ENCODE measurements around the gene FGF5. TPM values are rescaled to one million over a fixed set of nuclear protein-coding genes. Genes with fewer than 3 reads are reported as not detected.
A peak's percentile ranks its signal among the peaks of the same experiment; 100 is the strongest.
"Not testable (repeated sequence)": the region's sequence is repeated elsewhere in the genome, so short reads cannot be mapped to it uniquely, and the experiment has no call there.

FGF5 gene, protein sequence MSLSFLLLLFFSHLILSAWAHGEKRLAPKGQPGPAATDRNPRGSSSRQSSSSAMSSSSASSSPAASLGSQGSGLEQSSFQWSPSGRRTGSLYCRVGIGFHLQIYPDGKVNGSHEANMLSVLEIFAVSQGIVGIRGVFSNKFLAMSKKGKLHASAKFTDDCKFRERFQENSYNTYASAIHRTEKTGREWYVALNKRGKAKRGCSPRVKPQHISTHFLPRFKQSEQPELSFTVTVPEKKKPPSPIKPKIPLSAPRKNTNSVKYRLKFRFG
- polyA plus RNA-seq (ENCODE audit: insufficient read length in 4 of 4) = under 1 TPM in 3 of 4 donors, not detected in 1; 0.06 to 0.17 (median 0.16) TPM

DNA sequence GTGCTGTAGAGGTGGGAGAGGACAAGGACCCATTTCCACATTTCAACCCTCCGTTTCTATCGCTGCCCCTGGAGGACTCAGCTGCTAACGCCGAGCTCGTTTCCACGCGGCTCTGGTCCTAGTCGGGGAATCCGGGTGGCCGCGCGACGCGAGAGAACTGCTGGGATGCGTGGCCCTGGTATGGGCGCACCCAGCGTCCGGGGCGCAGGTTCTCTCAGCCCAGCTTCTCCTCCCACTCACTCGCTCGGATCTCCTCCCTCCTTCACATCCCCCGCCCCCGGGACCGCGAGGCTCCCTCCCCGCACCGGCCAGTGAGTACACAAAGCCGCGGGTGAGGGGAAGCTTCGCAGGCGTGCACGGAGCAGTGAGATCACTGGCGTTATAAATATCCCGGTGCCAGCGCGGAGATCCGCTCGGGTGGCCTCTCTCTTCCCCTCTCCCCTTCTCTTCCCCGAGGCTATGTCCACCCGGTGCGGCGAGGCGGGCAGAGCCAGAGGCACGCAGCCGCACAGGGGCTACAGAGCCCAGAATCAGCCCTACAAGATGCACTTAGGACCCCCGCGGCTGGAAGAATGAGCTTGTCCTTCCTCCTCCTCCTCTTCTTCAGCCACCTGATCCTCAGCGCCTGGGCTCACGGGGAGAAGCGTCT lies at the start of gene FGF5:
TSS of gene FGF5 (plus strand) at position 412 of the 649 bp plus-strand sequence. CDS start at position 573, 161 bp downstream.
- DNase-seq (ENCODE audit: low read depth in 4 of 4, low spot score in 3 of 4) = peak in 3 of 4 donors; percentile 28 to 46 (median 40)

DNA sequence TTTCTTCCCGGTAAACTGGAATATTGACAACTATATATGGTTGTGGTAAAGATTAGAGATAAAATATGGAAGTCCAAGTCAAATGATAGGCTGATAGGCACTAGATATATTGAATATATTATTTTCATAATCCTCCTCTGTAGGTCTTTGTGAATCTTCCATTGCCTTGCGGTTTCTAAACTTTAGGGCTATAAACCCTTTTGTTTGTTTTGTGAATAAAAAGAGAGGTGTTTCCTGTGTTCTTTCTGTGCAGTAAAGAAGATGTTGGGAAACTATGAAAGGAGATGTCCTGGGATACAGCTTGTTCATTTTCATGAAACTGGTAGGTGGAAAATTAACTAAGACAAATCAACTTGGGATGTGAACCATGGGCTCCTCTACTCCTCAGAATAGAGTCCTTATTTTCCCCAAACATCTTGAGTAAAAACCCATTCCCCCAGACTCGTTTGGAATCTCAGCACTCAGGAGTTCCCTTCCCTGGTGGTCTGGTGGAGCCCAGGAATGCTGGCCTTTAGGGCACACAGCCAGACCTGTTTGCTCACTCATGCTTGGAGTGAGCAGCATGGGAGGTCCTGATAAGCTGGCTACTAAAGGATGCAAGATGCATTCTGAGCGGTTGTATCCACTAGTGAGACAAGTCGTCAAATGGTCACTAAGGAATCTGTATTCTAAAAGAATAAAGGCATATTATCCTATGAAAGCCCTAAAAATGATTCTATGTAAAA lies 47.0 kb upstream of the FGF5 start:
- no peak for DNase-seq (ENCODE audit: low read depth in 4 of 4, low spot score in 3 of 4)

DNA sequence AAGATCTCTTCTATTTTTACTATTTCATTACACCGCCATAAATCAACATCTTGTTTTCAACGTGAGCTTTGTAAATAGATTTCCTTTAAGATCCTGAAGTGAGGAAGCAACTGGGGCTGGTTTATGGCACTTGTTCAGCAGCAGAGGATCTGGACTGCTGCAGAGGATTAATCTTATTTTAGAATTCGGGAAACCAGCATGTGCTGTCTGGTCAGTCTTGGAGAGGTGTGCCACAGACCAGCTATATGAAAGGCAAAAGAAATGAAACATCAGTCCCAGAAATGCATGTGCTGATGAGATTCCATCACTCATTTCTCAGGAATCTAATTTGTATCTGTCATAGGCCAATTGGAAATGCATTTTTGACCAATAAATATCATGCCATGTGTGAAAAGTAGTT lies 45.8 kb upstream of the FGF5 start:
- no peak for DNase-seq (ENCODE audit: low read depth in 4 of 4, low spot score in 3 of 4)

DNA sequence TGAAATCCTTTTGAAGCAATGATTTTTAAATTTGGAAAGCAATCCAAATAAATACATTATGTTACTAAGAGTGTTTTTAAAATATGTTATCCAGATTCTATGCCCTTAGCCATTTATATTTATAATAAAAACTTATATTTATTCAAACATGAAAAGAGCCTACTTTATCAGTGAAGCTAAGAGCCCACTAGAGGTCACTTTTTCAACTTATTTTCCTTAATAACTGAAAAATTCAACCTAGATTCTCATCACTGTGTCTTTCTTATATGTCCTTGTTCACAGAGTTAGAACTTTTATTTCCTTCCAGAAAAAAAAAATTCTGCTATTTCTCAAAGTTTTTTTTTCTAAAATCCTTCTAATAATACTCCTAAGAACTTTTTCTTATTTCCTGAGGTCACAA lies 45.3 kb upstream of the FGF5 start:
- DNase-seq (ENCODE audit: low read depth in 4 of 4, low spot score in 3 of 4) = no peak

DNA sequence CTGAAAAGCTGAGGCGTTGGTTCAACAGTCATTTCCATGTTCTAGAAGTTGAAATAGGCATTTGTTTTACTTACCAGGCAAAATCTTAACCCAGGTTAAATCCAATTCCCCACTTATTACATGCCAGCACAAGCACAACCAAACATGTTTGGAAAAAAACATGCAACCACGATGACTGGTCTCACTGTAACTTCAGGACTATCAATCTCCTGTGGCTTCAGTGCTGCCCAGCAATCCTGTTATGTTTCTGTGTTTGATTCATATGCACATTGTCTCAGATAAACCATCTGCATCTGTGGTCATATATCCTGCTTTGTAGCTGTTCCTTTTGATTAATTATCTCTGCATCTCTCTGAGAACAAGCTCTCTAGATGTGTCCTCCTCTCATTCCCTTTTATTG lies 40.9 kb upstream of the FGF5 start:
- no peak for DNase-seq (ENCODE audit: low read depth in 4 of 4, low spot score in 3 of 4)

DNA sequence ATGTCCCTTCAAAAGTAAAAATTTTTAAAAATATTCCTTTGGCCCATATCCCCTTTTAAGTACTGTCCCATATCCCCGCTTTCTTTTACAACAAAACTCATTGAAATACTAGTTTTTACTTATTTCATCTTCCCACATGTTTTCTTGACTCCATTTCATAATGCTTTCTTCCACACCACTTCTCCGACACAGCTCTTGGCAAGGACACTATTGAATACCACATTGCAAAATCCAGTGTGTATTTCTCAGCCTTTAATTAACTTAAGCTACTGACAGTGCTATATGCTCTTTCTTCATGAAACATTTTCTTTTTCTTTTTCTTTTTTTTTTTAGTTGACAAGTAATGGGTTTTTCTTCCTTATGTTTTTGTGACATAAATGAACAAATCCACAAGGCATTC lies 40.4 kb upstream of the FGF5 start:
- DNase-seq (ENCODE audit: low read depth in 4 of 4, low spot score in 3 of 4) = no peak

DNA sequence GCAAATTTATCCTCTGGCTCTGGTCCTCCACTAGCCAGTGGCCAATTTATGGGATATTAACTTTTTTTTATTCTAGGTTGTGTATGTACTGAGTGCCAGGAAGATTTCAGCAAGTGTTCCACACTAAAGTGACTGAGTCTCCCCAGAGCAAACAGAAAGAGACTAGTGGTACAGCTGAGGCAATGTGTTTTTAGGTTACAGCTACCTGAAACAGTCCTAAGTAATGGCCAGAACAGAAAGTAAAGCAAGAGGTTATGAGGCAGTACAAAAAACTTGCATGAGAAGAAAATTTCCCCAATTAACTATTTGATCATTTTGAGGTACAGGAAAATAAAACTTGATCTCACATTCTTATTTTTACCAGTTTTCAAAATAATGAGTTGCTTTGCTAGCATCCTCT lies 38.0 kb upstream of the FGF5 start:
- DNase-seq (ENCODE audit: low read depth in 4 of 4, low spot score in 3 of 4) = no peak

DNA sequence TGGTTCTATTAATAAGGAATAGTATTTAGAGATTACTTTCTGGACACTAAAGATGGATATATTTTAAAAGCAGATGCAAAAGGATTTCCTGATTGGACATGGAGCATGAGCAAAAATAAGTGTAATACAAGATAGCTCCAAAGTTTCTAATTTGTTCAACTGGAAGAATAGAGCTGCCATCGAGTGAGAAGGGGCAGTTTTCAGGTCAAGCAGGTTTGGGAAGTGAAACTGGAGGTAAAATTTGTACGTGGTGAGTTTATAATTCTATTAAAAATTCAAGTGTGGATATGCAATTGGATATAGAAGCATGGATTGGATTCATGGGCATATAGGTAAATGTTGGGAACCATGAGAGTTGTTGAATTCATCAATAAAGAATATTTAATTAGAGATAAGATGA lies 37.3 kb upstream of the FGF5 start:
- no peak for DNase-seq (ENCODE audit: low read depth in 4 of 4, low spot score in 3 of 4)

DNA sequence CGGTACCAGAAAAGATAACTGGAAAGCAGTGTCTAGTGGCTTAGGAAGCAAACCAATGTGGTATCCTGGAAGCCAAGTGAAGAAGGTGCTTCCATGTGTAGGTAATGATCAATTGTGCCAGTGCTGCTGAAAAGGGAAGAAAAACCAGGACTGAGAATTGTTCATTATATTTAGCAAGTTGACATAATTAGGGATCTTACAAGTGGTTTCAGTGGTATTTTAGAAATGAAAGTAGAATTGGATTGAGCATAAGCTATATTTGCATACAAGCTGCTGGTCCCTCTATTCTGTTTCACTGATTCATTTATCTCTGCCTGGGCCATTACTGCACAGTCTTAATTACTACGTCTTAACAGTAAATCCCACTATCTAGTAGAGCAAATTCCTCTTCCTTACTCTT lies 36.9 kb upstream of the FGF5 start:
- no peak for DNase-seq (ENCODE audit: low read depth in 4 of 4, low spot score in 3 of 4)

DNA sequence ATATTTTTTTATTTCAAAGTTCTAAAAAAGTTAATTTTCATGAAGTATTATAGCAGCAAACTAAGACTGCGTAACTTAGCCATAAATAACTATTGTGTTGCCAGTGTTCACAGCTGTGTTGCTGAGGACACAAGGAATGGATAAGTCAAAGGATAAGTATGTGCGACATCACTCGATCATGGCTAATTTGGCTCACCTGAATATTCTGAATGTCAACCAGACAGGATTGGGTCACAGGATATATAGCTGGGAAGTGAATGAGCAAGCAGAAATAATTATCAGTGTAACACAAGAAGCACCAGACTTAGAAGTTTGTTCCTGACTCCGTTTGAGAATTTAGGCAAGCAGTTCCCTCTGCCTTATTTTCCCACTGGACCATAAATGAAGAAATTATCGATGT lies 35.3 kb upstream of the FGF5 start:
- no peak for DNase-seq (ENCODE audit: low read depth in 4 of 4, low spot score in 3 of 4)

DNA sequence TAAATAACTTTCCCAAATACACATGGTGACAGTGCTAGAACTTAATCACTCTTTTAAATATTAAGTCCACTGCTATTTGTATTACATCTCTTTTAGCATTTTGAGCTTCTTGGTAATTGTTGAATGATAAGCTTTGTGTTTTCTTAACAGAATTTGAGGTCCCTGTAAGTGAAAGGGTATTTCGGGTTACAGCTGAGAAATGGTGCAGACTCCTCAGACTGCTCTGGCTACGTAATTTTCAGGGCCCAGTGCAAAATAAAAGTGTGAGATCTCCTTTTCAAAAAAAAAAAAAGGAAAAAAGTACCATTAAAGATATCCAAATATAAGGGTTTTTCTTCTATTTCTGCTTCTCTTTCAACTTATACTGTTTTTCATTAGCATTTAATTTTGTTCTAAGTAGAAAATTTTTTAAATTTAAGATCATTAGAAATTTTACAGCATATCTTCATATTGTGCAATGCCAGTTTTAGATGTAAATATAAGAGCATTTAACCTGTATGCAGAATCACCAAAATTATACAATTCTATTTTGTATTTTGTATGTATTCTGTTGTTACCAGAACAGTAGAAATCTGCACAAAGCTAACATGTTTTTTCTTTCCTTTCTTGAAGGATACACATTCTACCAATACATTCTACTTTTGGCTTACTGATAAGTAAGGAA lies 33.6 kb upstream of the FGF5 start:
- DNase-seq (ENCODE audit: low read depth in 4 of 4, low spot score in 3 of 4) = no peak

DNA sequence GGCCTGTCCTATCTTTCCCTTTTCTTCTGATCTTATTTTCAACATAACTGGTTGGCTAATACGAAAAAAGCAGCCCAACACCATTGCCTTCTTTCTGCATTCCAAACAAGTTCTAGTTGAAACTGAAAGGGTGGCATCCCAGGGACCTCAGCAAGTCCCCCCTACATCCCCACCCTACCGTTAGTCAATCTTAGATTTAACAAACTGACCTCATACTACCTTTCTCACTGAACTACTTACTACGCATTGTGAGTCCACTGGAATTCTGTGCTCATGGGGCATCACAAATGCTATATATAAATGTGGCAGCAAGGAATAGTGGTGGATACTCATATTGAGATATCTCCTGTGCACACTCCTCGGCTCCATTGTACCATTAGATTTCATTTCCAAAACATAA lies 33.1 kb upstream of the FGF5 start:
- DNase-seq (ENCODE audit: low read depth in 4 of 4, low spot score in 3 of 4) = no peak

DNA sequence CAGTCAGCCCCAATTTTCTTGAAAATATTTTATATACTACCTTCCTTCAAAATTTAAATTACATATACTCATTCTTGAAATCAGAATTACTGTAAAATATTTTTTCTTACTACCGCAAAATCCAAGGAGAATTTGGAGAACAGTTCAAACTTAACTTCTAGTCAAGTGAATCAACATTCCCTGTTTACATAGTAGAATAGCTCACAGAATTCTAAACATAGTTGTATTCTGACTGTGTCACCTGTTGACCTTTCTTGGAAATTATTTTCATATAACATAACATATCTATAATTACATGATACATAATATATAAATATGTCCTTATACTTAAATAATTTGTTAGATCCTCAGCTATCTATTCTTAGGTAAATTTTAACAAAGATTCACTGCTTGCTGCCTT lies 31.0 kb upstream of the FGF5 start:
- DNase-seq (ENCODE audit: low read depth in 4 of 4, low spot score in 3 of 4) = no peak

DNA sequence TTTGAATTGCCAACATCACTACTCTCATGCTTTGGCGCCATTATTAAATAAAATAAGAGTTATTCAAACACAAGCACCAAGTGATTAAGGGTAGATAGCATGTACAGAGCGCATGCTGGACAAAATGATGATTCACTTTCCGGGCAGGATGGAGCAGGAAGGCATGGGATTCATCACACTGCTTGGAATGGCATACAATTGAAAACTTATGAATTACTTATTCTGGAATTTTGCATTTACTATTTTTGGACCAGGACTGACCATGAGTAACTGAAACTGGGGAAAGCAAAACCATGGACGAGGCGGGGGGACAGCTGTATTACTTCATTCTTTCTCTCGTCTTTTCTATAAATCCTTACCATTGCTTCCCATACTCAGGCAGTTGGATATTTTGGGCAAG lies 28.5 kb upstream of the FGF5 start:
- DNase-seq (ENCODE audit: low read depth in 4 of 4, low spot score in 3 of 4) = no peak

DNA sequence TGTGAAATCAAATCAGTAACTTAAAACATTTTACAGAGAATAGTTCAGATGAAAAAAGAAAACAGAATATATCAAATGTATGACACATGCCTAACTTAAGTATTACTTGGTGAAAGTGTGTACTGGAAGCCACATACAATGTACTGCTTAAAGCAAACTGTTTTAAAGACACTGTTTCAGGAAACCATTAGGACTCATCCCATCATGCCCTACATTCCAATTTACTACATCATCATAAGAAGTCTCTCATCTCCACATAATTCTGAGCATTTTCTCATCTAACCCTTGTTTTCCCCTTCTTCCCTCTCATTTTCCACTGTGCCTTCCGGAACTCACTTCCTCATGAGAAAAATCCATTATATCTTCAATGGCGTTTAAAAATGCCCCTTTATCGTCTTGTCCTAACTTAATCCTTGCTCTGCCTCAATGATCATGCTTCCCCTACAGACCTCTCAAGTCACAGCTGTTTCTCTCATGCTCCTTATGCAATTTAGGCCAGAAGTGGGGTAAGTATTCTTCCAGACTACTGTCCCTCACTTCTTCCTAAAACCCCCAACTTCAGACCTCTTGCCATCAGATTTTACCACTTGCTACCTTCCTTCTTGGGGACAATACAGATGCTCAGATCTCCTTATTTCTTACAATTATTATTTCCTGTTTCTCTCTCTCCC lies 26.8 kb upstream of the FGF5 start:
- no peak for DNase-seq (ENCODE audit: low read depth in 4 of 4, low spot score in 3 of 4)

DNA sequence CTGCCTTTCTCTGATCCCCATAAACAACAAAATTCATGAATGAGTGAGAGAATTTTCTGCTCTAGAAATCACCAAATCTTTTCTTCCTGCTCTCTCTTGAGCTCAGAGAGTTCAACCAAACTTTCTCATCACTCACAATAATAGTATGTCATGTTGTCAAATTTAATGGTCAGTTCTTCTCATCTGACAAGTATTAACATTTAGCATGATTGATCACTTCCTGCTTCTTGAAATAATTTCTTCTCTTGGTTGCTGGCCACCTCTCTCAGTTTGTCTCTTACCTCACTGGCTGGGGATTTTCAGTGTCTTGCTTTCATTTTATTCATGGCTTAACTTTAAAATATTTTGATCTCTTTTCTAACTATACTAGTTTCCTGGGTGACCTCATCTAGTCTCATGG lies 25.5 kb upstream of the FGF5 start:
- DNase-seq (ENCODE audit: low read depth in 4 of 4, low spot score in 3 of 4) = no peak

DNA sequence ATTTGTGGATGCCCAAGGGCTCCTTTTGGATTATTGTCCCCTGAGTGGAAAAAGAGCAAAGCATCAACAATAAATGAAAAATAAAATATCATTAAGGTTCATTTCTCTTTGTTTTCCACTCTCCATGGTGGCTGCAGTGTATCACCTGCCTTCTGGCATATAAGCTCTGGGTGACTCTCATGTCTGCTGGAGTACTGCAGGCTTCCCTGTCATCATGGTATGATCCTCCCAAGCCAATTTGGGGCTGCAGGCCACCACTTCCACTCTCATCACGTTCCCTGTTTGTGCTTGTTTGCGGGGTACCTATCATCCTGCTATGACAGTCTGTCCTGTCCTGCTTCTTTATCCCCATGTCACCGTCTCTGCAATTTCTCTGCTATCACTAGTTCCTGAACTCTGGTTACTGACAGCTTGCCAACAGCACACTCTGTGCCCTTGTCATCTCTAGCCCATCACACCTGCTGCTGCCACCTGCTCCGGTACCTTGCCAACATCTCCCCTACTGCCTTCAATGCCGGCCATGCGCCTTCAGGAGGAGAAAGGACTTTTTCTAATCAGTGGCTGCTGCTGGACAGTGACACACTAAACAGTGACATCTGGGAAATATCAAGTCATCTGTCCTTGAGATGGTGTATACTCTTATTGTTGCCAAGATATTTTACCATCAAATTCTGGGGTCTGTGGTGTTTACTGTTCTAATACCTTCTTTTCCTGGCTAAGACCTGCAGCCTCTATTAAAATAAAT lies 23.0 kb upstream of the FGF5 start:
- DNase-seq (ENCODE audit: low read depth in 4 of 4, low spot score in 3 of 4) = no peak

DNA sequence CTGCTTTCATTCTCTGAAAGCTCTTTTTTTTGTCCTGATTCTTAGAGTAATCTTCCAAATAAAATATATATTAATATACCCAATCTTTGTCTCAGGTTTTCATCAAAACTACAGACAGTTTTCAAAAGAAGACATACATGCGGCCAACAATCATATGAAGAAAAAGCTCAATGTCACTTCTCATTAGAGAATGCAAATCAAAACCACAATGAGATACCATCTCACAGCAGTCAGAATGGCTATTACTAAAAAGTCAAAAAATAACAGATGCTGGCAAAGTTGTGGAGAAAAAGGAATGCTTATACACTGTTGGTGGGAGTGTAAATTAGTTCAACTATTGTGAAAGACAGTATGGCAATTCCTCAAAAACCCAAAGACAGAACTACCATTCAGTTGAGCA lies 19.0 kb upstream of the FGF5 start:
- not testable (repeated sequence) for DNase-seq (ENCODE audit: low read depth in 4 of 4, low spot score in 3 of 4)

DNA sequence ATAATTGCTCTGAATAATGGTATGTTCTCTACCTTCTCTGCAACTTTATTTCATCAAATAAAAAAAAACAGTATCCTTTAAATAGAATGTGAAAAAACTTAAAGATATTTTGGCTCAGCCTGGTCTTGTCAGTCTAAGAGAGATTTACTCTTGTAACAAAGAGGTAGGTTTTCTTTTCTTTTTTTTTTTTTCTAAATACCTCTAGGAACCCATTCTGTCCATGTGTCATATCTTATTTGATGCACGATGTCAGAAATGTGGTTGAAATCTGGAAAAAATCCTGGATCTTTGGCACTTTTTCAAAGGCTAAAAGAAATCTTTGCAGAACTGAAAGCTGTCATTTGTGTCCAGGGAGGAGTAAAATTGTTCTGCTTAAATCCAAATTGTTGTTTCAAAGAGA lies 17.3 kb upstream of the FGF5 start:
- DNase-seq (ENCODE audit: low read depth in 4 of 4, low spot score in 3 of 4) = no peak

DNA sequence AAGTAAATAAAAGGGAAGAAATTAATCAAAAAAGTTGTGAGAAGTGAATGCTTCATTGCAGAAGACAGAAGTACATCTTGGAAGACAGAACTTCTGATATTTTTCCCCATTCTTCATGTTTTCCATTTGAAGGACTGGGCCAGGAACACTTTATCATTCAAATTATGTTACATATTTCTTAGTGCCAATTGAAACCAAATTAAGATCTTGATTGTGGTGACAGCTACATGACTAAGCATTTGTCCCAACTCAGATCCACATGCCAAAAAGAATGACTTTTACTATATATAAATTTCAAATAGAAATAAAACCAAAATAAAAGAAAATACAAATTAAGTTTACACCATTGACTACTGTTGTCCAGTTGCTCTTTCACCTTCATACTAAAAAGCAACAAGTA lies 14.0 kb upstream of the FGF5 start:
- no peak for DNase-seq (ENCODE audit: low read depth in 4 of 4, low spot score in 3 of 4)
